GM19452 (cell line): ENCODE data around the gene CASP8AP2.
"Not testable (repeated sequence)": the region's sequence is repeated elsewhere in the genome, so short reads cannot be mapped to it uniquely, and the experiment has no call there.

Experiments
- ATAC-seq: cut with Tn5 transposase; IDR thresholded peaks from one replicate; pipeline ENCODE4 v1.9.1; 2021; ENCODE audit not compliant: unreplicated experiment

CASP8AP2 gene

GRCh38 chr6:89886378-89887120 is 56.9 kb downstream of the CASP8AP2 start:
- no peak for ATAC-seq

DNA sequence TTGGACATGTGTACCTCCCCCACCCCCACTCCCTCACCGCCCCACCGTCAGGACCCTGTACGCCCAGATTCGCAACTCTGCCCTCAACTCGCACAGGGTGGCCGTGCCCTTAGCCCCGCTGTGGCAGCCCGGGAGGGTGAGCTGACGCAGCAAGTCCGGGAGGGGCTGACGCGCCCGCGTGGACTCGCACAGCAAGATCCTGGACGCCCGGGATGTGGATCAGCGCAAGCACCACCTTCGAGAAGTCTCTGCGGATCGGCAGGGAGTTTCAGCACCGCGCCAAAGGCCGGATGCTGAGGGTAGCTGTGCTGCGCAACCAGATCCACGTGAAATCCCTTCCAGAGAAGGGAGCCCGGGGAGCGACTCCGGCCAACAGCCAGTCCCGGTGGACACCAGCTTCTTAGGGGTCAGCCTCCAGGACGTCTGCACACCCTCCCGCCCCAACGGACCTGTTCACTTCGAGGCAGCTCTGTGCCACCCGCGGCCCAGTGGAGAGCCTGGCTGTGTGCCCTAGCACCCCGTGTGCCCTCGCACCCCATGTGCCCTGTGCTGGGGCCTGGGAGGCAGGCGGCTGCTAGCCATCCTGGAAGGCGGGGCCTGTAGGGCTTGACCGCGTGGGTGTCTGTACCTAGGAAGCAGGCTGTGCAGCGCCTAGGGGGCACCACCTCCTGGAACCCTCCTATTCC is 57.9 kb downstream of the CASP8AP2 start:
- ATAC-seq: no peak

- no peak for ATAC-seq
These were observed 58.4 kb downstream of the CASP8AP2 start for GRCh38 chr6:89888138-89888514.

- no peak for ATAC-seq
These were observed 59.2 kb downstream of the CASP8AP2 start for GRCh38 chr6:89888871-89889270.

GRCh38 chr6:89890845-89891528 is 61.3 kb downstream of the CASP8AP2 start:
- not testable (repeated sequence) for ATAC-seq

GRCh38 chr6:89892577-89892976 is 62.9 kb downstream of the CASP8AP2 start:
- ATAC-seq: not testable (repeated sequence)

GRCh38 chr6:89894169-89894568 is 64.5 kb downstream of the CASP8AP2 start, which contains the start of gene GJA10:
GJA10 (plus strand) TSS chr6:89894469; CDS start chr6:89894469, 0 bp downstream.
- no peak for ATAC-seq

- no peak for ATAC-seq
These were observed 65.7 kb downstream of the CASP8AP2 start for GRCh38 chr6:89895276-89895874.

- ATAC-seq: not testable (repeated sequence)
These were observed 80.6 kb downstream of the CASP8AP2 start for GRCh38 chr6:89910001-89910901.

DNA sequence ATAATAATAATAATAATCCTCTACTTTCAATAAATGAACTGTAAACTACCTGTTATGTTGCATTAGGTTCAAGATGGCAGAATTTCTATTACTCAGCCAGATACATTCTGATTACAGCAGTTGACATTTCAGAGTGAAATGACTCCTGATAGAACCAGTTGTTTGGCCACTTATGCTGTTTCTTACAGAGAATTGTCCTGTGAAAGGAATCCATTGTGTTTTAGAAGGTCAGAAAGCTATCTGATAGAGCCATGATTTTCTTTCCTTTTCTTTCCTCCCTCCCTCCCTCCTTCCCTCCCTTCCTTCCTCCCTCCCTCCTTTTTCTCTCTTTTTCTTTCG is 81.2 kb downstream of the CASP8AP2 start:
- ATAC-seq: no peak

DNA sequence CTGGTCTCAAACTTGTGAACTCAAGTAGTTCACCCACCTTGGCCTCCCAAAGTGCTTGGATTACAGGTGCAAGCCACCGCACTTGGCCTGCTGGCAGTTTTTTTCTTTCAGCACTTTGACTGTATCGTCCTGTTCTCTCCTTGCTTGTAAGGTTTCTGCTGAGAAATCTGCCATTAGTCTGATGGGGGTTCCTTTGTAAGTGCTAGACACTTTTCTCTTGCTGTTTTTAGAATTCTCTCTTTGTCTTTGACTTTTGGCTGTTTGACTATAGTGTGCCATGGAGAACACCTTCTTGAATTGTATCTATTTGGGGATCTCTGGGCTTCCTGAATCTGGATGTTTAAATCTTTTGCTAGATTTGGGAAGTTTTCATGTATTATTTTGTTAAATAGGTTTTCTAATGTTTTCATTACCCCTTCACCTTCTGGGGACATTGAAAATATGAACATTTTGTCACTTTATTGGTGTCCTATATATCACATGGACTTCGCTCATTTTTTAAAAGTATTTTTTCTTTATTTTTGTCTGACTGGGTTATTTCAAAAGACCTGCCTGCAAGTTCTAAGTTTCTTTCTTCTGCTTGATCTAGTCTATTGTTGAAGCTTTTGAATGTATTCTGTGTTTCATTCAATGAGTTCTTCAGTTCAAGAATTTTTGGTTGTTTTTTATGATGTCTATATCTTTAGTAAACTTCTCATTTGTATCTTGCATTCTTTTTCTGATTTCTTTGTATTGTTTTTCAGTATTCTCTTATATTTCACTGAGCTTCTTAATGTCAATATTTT is 86.6 kb downstream of the CASP8AP2 start:
- ATAC-seq: no peak

DNA sequence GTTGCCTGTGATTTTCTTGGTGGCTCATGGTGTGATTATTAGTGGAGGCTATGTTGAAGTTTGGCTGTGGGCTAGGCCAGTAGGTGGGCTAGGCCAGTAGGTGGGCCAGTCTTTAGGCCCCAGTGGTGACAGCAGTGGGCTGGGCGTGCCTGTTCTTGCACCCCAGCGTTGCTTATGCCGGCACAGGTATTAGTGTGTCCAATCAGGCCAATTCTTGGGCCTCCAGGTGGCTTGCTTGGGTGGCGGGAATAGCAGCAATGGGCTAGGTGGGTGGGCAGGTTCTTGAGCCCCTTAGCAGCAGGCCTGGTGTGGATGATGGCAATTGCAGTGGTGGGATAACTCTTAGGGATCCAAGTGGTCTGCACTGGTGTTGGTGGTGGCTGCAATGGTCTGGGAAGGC is 87.5 kb downstream of the CASP8AP2 start:
- no peak for ATAC-seq

GRCh38 chr6:89917801-89918366 is 88.2 kb downstream of the CASP8AP2 start:
- no peak for ATAC-seq
